CD4-positive, alpha-beta T cell treated with Interferon alpha-2 for 1 hour (primary cell): ENCODE data around the gene THAP3.

Experiments
- DNase-seq, 2 donors: peaks; one replicate each; pipeline ENCODE4 v3.0.0-alpha.2; 2020 to 2022

Gene THAP3

GRCh38 chr1:6624710-6625583 lies at the start of gene THAP3:
Gene THAP3 (plus strand): TSS chr1:6624868. CDS start chr1:6625219, 351 bp downstream.
- DNase-seq, result peak; percentile 85 to 93

GRCh38 chr1:6577831-6578525 lies 46.7 kb upstream of the THAP3 start:
- no peak for DNase-seq

GRCh38 chr1:6578624-6579373 lies 45.9 kb upstream of the THAP3 start:
- DNase-seq, result no peak

GRCh38 chr1:6579374-6580118 lies 45.1 kb upstream of the THAP3 start, which contains the start of gene ZBTB48:
Gene ZBTB48 (plus strand): TSS chr1:6579994. CDS start chr1:6580610, 616 bp downstream.
- DNase-seq, result peak; percentile 97 to 98

GRCh38 chr1:6580119-6580592 lies 44.5 kb upstream of the THAP3 start:
- no peak for DNase-seq

- DNase-seq, result no peak
Observed at GRCh38 chr1:6580593-6581409, 43.9 kb upstream of the THAP3 start.

- peak in 1 of 2 donors; percentile 46 for DNase-seq
Observed at GRCh38 chr1:6581561-6582305, 42.9 kb upstream of the THAP3 start.

- DNase-seq, result no peak
Observed at GRCh38 chr1:6582370-6582769, 42.3 kb upstream of the THAP3 start.

GRCh38 chr1:6584126-6585080 lies 40.3 kb upstream of the THAP3 start:
- DNase-seq, result no peak

- DNase-seq, result no peak
Observed at GRCh38 chr1:6585081-6585722, 39.5 kb upstream of the THAP3 start.

GRCh38 chr1:6585841-6586240 lies 38.8 kb upstream of the THAP3 start:
- no peak for DNase-seq

GRCh38 chr1:6586404-6586816 lies 38.3 kb upstream of the THAP3 start:
- DNase-seq, result no peak

- DNase-seq, result no peak
Observed at GRCh38 chr1:6587261-6588005, 37.2 kb upstream of the THAP3 start.

GRCh38 chr1:6588128-6588892 lies 36.4 kb upstream of the THAP3 start:
- no peak for DNase-seq

GRCh38 chr1:6588893-6589520 lies 35.7 kb upstream of the THAP3 start:
- no peak for DNase-seq

- DNase-seq, result no peak
Observed at GRCh38 chr1:6590046-6590445, 34.6 kb upstream of the THAP3 start.

GRCh38 chr1:6591222-6591621 lies 33.4 kb upstream of the THAP3 start:
- no peak for DNase-seq
